HFFc6 (cell line): ENCODE measurements around the gene UBE2I. TPM values are rescaled to one million over a fixed set of nuclear protein-coding genes. Genes with fewer than 3 reads are reported as not detected.

Source experiments
- DNase-seq: peaks from one replicate; pipeline ENCODE4 v3.0.0-alpha.2; 2018
- H3K27ac Mint-ChIP-seq: 2 replicates; pipeline ENCODE4 v1.8.0; 2020; ENCODE audit warnings: mild to moderate bottlenecking, mixed read lengths
- H3K27me3 Mint-ChIP-seq: 2 replicates; pipeline ENCODE4 v1.8.0; 2021; ENCODE audit warnings: mild to moderate bottlenecking, moderate library complexity, mixed read lengths; ENCODE audit not compliant: insufficient read depth
- H3K36me3 Mint-ChIP-seq: 2 replicates; pipeline ENCODE4 v1.8.0; 2021; ENCODE audit warnings: low read depth, mixed read lengths
- H3K4me1 Mint-ChIP-seq: 2 replicates; pipeline ENCODE4 v1.8.0; 2020; ENCODE audit warnings: low read depth, mixed read lengths
- H3K4me3 Mint-ChIP-seq: 2 replicates; pipeline ENCODE4 v1.8.0; 2020; ENCODE audit warnings: mild to moderate bottlenecking, moderate library complexity, mixed read lengths
- H3K9me3 Mint-ChIP-seq: 2 replicates; pipeline ENCODE4 v1.8.0; 2020; ENCODE audit warnings: mild to moderate bottlenecking, mixed read lengths
- total RNA-seq, 6 experiments: library from RNA; stranded (reverse); fragmentation: NEBNext Ultra II Directional; extraction: Animal tissue kit (Norgen Biotek cat#: 25700); gene quantifications; 2 replicates in 1 of 6; 3 replicates in 5 of 6; pipeline ENCODE4 v1.2.3, GENCODE V29; 2021
- TF ChIP-seq, protein P1 (sequence below): fragments of 200-600 bp; sonication (generic); IDR thresholded peaks from 2 replicates; pipeline ENCODE4 v1.5.0; 2021; ENCODE audit warnings: antibody characterized with exemption, mild to moderate bottlenecking

Gene UBE2I
- total RNA-seq, 6 experiments from 2014 or later = 116 to 147 (median 138) TPM

DNA sequence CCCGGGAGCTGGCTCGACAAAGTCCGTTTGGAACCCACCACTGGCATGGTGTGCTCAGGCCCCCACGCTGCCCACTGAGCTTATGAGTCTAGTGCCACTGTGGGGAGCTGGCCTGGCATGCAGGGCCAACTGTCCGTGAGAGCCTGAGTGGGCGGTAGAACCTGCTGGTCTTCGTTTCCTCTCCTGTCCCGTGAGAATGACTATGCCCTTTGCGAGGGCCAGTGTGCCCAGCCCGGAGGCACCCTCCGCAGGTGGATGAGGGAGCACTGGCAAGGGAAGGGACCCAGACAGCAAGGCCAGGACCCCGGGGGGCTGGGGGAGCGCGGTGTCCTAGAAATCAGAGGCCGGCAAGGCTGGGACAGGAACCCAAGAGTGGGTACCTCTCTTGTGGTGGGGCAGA lies 27.2 kb downstream of the UBE2I start:
- TF ChIP-seq, protein P1, sequence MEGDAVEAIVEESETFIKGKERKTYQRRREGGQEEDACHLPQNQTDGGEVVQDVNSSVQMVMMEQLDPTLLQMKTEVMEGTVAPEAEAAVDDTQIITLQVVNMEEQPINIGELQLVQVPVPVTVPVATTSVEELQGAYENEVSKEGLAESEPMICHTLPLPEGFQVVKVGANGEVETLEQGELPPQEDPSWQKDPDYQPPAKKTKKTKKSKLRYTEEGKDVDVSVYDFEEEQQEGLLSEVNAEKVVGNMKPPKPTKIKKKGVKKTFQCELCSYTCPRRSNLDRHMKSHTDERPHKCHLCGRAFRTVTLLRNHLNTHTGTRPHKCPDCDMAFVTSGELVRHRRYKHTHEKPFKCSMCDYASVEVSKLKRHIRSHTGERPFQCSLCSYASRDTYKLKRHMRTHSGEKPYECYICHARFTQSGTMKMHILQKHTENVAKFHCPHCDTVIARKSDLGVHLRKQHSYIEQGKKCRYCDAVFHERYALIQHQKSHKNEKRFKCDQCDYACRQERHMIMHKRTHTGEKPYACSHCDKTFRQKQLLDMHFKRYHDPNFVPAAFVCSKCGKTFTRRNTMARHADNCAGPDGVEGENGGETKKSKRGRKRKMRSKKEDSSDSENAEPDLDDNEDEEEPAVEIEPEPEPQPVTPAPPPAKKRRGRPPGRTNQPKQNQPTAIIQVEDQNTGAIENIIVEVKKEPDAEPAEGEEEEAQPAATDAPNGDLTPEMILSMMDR = no peak
- DNase-seq = no peak
- Mint-ChIP-seq H3K4me1 (peaks cover 2% of the 10 kb centered on the region; the same call in 1 of the 2 replicates), H3K36me3 (no peaks in the 10 kb centered on the region), H3K4me3 (no peak overlapping the region), H3K27me3 (peaks cover 19% of the 10 kb centered on the region), H3K9me3 (no peaks in the 10 kb centered on the region), H3K27ac (no peak overlapping the region)

DNA sequence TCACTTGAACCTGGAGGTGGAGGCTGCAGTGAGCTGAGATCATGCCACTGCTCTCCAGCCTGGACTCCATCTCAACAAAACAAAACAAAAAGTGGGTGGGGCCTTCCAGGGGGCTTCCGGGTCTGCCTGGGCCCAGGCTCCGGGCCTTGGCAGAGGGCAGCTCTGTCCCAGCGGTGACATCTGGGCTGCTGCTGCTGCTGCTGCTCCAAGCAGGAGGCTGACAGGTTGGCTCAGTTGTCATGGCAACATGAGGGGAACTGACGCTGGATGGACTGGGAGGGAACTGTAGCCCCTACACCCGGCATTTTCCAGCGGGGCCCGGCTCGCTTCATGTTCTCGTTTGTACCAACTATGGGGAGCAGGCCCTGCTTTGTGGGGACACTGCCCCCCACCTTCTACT lies 28.1 kb downstream of the UBE2I start:
- no peaks in the 10 kb centered on the region for H3K4me1 Mint-ChIP-seq

DNA sequence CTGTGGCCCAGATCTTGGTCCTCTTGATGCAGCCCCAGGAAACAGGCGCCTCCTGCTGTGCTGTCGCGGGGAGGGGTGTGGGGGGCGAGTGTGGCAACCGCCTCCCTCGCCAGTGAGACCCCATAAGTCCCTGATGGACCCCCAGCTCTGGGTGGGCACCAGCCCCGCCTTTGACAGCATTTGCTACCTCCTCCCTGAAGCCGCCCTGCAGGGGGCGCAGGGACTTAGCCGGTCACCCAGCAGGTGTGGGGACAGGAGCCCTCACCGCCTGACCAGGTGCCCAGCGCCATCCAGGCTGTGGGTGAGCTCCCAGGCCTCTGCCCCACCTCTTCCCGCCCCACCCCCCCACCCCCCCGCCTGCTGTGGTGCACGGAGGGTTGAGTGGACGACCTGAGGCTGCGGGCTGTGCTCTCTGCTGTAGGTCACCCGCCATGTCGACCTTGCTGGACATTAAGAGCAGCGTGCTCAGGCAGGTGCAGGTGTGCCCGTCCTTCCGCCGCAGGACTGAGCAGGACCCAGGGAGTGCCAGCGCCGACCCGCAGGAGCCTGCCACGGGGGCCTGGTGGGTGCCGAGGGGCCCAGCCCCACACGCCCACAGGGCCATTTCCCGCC lies 28.8 kb downstream of the UBE2I start:
- H3K4me1 Mint-ChIP-seq = no peaks in the 10 kb centered on the region
- no peak overlapping the region for H3K4me3 Mint-ChIP-seq
- H3K36me3 Mint-ChIP-seq = no peaks in the 10 kb centered on the region
- peaks cover 17% of the 10 kb centered on the region for H3K27me3 Mint-ChIP-seq
- no peak overlapping the region for H3K27ac Mint-ChIP-seq
- H3K9me3 Mint-ChIP-seq = no peaks in the 10 kb centered on the region
- DNase-seq = no peak
- TF ChIP-seq, protein P1 = peak; percentile 48

More for the DNA sequence above, 28.1 kb downstream of the UBE2I start:
- no peak overlapping the region for H3K27ac Mint-ChIP-seq
- TF ChIP-seq, protein P1 = no peak
- H3K27me3 Mint-ChIP-seq = peaks cover 17% of the 10 kb centered on the region
- no peak for DNase-seq
- H3K9me3 Mint-ChIP-seq = no peaks in the 10 kb centered on the region
- no peak overlapping the region for H3K4me3 Mint-ChIP-seq
- H3K36me3 Mint-ChIP-seq = no peaks in the 10 kb centered on the region

DNA sequence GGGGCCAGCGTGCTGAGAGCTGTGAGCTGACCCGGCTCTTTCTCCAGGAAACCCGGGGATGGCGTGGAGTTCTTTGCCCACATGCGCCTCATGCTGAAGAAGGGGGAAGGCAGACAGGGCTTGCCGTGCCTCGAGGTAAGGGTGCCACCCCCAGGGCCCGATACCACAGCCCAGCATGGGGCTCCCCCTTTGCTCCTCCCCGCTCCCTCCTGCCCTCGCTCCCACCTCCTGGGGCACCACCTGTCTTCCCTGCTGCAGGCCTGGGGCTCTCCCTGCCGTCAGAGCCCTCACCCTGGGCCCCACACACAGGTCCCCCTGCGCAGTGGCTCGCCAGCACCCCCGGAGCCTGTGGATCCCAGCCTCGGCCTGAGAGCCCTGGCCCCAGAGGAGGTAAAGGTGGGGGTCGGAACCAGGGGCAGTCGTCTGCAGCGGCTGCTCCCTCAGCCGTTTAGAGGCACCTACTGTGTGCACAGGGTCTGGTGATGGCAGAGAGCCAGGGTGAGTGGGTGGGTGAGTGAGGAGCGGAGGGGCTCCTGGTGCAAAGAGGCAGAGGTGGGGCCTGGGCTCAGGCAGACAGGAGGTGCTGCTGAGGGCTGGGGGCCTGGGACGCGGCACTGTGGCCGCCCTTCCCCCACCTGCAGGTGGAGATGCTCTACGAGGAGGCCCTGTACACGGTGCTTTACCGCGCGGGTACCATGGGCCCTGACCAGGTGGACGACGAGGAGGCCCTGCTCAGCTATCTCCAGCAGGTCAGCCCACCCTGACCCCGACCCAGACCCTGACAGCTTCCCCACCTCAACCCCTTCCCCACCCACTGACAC lies 29.6 kb downstream of the UBE2I start:
- no peaks in the 10 kb centered on the region for H3K9me3 Mint-ChIP-seq
- H3K4me1 Mint-ChIP-seq = no peaks in the 10 kb centered on the region
- no peak overlapping the region for H3K27ac Mint-ChIP-seq
- peaks cover 17% of the 10 kb centered on the region for H3K27me3 Mint-ChIP-seq
- no peak for DNase-seq
- H3K4me3 Mint-ChIP-seq = no peak overlapping the region
- TF ChIP-seq, protein P1 = no peak
- no peaks in the 10 kb centered on the region for H3K36me3 Mint-ChIP-seq

DNA sequence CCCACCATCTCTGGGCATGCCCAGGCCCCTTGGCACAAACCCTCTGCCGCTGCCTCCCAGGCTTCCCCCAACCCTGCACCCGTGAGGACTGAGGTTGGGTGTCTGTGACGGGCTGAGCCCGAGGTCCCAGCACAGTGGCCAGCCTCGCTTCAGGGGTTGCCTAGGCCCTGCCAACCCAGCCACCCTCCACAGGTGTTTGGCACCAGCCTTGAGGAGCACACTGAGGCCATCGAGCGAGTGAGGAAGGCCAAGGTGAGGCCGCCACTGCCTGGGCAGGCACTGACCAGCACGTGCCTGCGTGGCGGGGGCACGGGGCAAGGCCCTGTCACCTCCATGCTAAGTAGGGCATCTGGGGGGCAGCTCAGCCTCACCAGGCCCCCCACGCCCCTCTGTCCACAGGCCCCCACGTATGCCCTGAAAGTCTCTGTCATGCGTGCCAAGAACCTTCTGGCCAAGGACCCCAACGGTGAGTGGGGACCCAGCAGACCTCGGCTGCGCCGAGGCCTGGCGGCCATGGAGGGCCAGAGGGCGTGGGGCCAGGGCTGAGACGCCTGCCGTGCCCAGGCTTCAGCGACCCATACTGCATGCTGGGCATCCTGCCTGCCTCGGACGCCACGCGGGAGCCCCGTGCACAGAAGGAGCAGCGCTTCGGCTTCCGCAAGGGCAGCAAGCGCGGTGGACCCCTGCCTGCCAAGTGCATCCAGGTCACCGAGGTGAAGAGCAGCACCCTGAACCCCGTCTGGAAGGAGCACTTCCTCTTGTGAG lies 31.5 kb downstream of the UBE2I start:
- DNase-seq = no peak
- H3K4me3 Mint-ChIP-seq = no peak overlapping the region
- TF ChIP-seq, protein P1 = no peak
- H3K27me3 Mint-ChIP-seq = peaks cover 8% of the 10 kb centered on the region; the same call in 1 of the 2 replicates
- H3K4me1 Mint-ChIP-seq = no peaks in the 10 kb centered on the region
- no peak overlapping the region for H3K27ac Mint-ChIP-seq
- H3K36me3 Mint-ChIP-seq = no peaks in the 10 kb centered on the region
- H3K9me3 Mint-ChIP-seq = no peaks in the 10 kb centered on the region
